GM21390 (cell line): Measurements from ENCODE around the gene LMLN.
"Not testable (repeated sequence)": the region's sequence is repeated elsewhere in the genome, so short reads cannot be mapped to it uniquely, and the experiment has no call there.

Experiments
- ATAC-seq: cut with Tn5 transposase; IDR thresholded peaks from one replicate; pipeline ENCODE4 v1.9.1; 2021; ENCODE audit not compliant: unreplicated experiment

Gene LMLN

GRCh38 chr3:197955892-197956477 lies 4.0 kb upstream of the LMLN start:
- no peak for ATAC-seq

GRCh38 chr3:197956626-197956988 lies 3.4 kb upstream of the LMLN start:
- ATAC-seq: no peak

- ATAC-seq: no peak
These were observed 2.3 kb upstream of the LMLN start for GRCh38 chr3:197957790-197958133.

GRCh38 chr3:197958346-197958745 lies 1.7 kb upstream of the LMLN start:
- no peak for ATAC-seq

- not testable (repeated sequence) for ATAC-seq
These were observed 1.2 kb upstream of the LMLN start for GRCh38 chr3:197958848-197959247.

- no peak for ATAC-seq
These were observed 522 bp upstream of the LMLN start for GRCh38 chr3:197959500-197959890.

- ATAC-seq: no peak
These were observed 921 bp downstream of the LMLN start for GRCh38 chr3:197960694-197961581.

GRCh38 chr3:197961582-197961945 lies 1.5 kb downstream of the LMLN start:
- no peak for ATAC-seq

GRCh38 chr3:197963019-197963637 lies 3.1 kb downstream of the LMLN start:
- no peak for ATAC-seq

GRCh38 chr3:197967337-197967989 lies 7.4 kb downstream of the LMLN start:
- ATAC-seq: not testable (repeated sequence)

GRCh38 chr3:197970588-197970987 lies 10.6 kb downstream of the LMLN start:
- ATAC-seq: no peak

- ATAC-seq: no peak
These were observed 14.0 kb downstream of the LMLN start for GRCh38 chr3:197974016-197974415.

GRCh38 chr3:197975311-197975710 lies 15.3 kb downstream of the LMLN start:
- ATAC-seq: no peak

GRCh38 chr3:197983076-197983475 lies 23.1 kb downstream of the LMLN start:
- ATAC-seq: no peak

- ATAC-seq: no peak
These were observed 29.6 kb downstream of the LMLN start for GRCh38 chr3:197989651-197990050.

GRCh38 chr3:197994736-197995135 lies 34.7 kb downstream of the LMLN start:
- no peak for ATAC-seq

GRCh38 chr3:197996855-197997254 lies 36.8 kb downstream of the LMLN start:
- ATAC-seq: no peak

GRCh38 chr3:197997936-197998335 lies 37.9 kb downstream of the LMLN start:
- no peak for ATAC-seq

- ATAC-seq: no peak
These were observed 57.1 kb downstream of the LMLN start for GRCh38 chr3:198017090-198017489.

GRCh38 chr3:198018416-198018815 lies 58.4 kb downstream of the LMLN start:
- ATAC-seq: no peak

- no peak for ATAC-seq
These were observed 59.1 kb downstream of the LMLN start for GRCh38 chr3:198019115-198019514.

GRCh38 chr3:198021320-198021719 lies 61.3 kb downstream of the LMLN start:
- ATAC-seq: no peak
